WERI-Rb-1 (cell line): ENCODE data around the gene PACS1.

Experiments
- DNase-seq: peaks from one replicate; pipeline ENCODE4 v3.0.0-alpha.2; 2020
- H3K27ac ChIP-seq: fragments of 250-450 bp; sonication (Bioruptor Pico); 2 replicates; pipeline ENCODE4 v1.5.1; 2020; ENCODE audit warnings: mild to moderate bottlenecking, moderate library complexity
- H3K27me3 ChIP-seq: fragments of 250-450 bp; sonication (Bioruptor Pico); 2 replicates; pipeline ENCODE4 v1.5.1; 2021; ENCODE audit warnings: mild to moderate bottlenecking, low read depth, moderate library complexity; ENCODE audit not compliant: insufficient read depth, severe bottlenecking
- H3K36me3 ChIP-seq: fragments of 250-450 bp; sonication (Bioruptor Pico); 2 replicates; pipeline ENCODE4 v1.5.1; 2020; ENCODE audit warnings: mild to moderate bottlenecking, moderate library complexity
- H3K4me3 ChIP-seq: 2 replicates; pipeline ENCODE4 v1.5.1; 2011; ENCODE audit warnings: low read depth, mild to moderate bottlenecking, control low read depth, low read length
- H3K9me3 ChIP-seq: fragments of 250-450 bp; sonication (Bioruptor Pico); 2 replicates; pipeline ENCODE4 v1.5.1; 2021; ENCODE audit warnings: mild to moderate bottlenecking, moderate library complexity; ENCODE audit not compliant: severe bottlenecking
- CTCF ChIP-seq: IDR thresholded peaks from 2 replicates; pipeline ENCODE4 v1.5.1; 2011; ENCODE audit warnings: low read depth, mild to moderate bottlenecking, control low read depth, inconsistent platforms, low read length

PACS1 gene

GRCh38 chr11:66281776-66282467 is 211.8 kb downstream of the PACS1 start:
- no peaks in the 10 kb centered on the region for H3K9me3 ChIP-seq
- H3K4me3 ChIP-seq = no peak overlapping the region
- peaks cover 26% of the 10 kb centered on the region for H3K36me3 ChIP-seq
- no peak overlapping the region for H3K27ac ChIP-seq
- H3K27me3 ChIP-seq = no peaks in the 10 kb centered on the region
- TF ChIP-seq CTCF = no peak
- DNase-seq = no peak

GRCh38 chr11:66282468-66283455 is 212.7 kb downstream of the PACS1 start:
- peak; percentile 98 for DNase-seq
- no peaks in the 10 kb centered on the region for H3K27me3 ChIP-seq
- peak; percentile 97 for TF ChIP-seq CTCF
- no peaks in the 10 kb centered on the region for H3K9me3 ChIP-seq
- peaks cover 29% of the 10 kb centered on the region for H3K36me3 ChIP-seq
- peak overlapping the region; percentile 48; the same call in 1 of the 2 replicates for H3K27ac ChIP-seq
- H3K4me3 ChIP-seq = no peak overlapping the region

GRCh38 chr11:66283461-66284105 is 213.5 kb downstream of the PACS1 start:
- H3K36me3 ChIP-seq = peaks cover 29% of the 10 kb centered on the region
- DNase-seq = no peak

GRCh38 chr11:66284526-66285078 is 214.5 kb downstream of the PACS1 start:
- H3K27me3 ChIP-seq = no peaks in the 10 kb centered on the region
- DNase-seq = no peak
- peaks cover 29% of the 10 kb centered on the region for H3K36me3 ChIP-seq
- H3K9me3 ChIP-seq = no peaks in the 10 kb centered on the region
- no peak for TF ChIP-seq CTCF
- no peak overlapping the region for H3K27ac ChIP-seq
- H3K4me3 ChIP-seq = no peak overlapping the region

More at GRCh38 chr11:66283461-66284105, 213.5 kb downstream of the PACS1 start:
- TF ChIP-seq CTCF = 0 out of 2 replicates have a peak, but pooled peaks have one; percentile 15
- H3K9me3 ChIP-seq = no peaks in the 10 kb centered on the region
- no peaks in the 10 kb centered on the region for H3K27me3 ChIP-seq
- no peak overlapping the region for H3K4me3 ChIP-seq
- H3K27ac ChIP-seq = no peak overlapping the region

GRCh38 chr11:66285250-66285947 is 215.3 kb downstream of the PACS1 start:
- H3K4me3 ChIP-seq = no peak overlapping the region
- TF ChIP-seq CTCF = no peak
- H3K9me3 ChIP-seq = no peaks in the 10 kb centered on the region
- no peaks in the 10 kb centered on the region for H3K27me3 ChIP-seq
- no peak for DNase-seq
- peaks cover 29% of the 10 kb centered on the region for H3K36me3 ChIP-seq
- no peak overlapping the region for H3K27ac ChIP-seq
